ENCODE data around the gene VAMP8.
"Not testable (repeated sequence)": the region's sequence is repeated elsewhere in the genome, so short reads cannot be mapped to it uniquely, and the experiment has no call there.

VAMP8 gene

GRCh38 chr2:85600951-85601770 lies 23.8 kb downstream of the VAMP8 start:
- DNase-seq, result no peak

DNA sequence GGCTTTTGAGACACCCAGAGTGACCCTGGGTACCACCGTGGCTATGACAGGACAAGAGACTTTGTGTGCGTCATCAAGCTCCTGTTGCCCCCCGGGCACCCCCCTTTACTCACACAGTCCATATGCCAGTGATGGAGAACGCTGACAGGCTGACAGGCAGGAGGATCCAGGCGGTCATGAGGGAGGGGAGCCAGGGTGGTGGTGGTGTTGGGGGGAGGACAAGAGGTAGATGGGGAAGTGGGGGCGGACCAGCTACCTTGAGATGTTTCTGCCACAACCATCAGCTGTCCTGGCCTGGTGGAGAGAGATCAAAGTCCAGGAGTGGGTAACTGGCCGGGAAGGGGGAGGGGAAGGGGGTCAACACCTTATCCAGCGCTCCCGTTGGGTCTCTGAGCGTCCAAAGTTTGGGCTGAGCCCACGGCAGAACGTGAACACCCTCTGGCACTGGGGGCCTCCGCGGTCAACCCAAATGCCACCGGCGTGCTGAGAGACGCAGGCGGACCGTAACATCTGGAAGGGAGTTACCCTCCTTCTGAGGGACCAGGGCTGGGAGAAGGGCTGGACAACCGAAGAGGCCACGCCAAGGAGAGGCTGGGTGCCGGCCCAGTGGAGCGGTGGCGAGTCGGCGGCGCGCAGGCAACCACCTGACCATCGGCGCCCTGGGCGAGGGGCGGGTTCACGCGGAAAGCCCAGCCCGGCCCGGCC lies 24.5 kb downstream of the VAMP8 start:
- no peak for DNase-seq

GRCh38 chr2:85602476-85603234 lies 25.3 kb downstream of the VAMP8 start, which contains the start of gene TMEM150A:
TSS of gene TMEM150A (minus strand) at chr2:85602698. CDS start at chr2:85601948, 750 bp downstream.
- DNase-seq, result peak; percentile 83

DNA sequence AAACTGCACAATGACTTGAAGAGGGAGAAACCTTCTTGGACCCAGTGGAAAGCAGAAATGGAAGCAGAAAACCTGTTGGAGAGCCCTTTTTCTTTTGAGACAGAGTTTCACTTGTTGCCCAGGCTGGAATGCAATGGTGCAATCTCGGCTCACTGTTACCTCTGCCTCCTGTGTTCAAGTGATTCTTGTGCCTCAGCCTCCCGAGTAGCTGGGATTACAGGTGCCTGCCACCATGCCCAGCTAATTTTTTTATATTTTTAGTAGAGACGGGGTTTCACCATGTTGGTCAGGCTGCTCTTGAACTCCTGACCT lies 26.7 kb downstream of the VAMP8 start:
- not testable (repeated sequence) for DNase-seq

DNA sequence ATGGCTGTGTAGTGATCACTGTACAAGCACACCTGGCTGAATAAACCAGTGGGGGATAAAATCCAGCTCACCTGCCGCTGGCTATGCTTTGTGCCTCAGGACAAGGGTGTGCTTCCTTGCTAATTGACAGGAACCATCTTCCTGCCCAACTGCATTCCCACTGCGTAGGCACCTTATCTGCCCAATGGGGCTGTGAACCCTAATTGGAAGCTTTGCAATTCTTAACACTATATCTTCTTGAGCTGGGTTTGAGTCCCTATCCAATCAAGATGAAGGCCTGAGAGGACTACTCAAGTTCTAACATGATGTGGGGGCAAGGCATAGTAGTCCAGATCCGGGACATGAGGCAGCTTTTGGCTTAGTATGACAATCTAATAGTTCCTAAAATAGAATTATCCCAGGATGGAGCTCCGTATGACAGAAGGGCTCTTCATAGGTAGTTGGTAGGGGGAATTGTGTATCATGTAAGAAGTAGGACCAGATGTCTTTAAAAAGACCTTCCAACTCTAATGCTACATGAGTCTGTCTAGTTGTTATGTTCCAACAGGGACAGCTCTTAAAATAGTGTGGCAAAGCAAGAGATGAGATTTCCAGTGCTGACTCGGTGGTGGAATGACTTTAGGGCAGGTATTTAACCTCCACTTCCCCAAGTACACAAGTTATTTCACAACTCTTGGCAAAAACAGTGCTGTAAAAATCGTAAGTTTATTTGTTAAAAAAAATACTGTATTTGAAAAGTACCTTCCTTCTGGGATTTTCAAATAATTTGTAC lies 27.4 kb downstream of the VAMP8 start:
- no peak for DNase-seq

DNA sequence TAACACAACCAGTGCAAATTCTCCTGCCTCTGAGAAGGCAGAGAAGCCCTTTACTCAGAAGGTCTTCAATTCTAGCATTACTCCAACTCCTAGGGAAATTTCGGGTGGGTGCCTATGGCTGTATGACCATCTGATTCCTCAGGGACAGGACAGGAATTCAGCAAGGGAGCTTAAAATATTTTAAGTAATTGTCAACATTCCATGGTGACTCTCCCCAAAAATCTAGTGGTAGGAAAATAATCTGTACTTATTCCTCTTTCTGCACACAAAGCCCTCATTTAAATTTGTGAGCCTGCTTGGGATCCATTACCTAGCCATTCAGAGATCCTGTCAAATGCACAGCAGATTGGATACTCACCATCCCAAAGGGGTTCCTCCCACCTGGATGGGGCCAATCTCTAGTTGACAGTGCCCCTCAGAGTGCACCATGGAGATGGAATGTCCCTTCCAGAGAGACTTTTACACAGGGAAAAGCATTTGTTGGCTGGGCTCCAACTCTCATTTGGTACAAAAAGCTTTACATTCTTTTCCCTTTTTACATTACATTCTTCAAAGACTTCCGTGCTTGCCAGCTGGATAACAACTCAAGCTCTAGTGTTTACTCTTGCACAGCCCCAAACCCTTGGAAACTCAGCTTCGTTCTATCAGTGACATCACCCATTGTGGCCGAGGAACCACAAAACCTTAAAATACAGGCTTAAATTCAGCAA lies 28.2 kb downstream of the VAMP8 start:
- DNase-seq, result peak; percentile 40

DNA sequence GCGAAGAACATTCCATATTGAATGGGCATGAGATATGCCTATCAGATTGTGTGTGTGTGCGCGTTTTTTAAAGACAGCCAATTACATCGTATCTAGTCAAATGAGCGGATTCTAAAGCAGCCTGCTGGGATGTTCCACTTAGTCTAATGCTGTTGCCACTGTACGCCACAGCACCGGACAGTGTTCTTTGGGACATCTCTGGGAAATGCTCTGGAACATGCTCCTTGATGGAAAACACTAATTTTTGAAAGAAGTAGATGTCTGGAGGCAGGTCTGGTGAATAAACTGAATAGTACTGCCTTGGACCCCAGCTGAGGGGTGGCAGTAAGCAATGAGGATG lies 28.7 kb downstream of the VAMP8 start:
- no peak for DNase-seq

GRCh38 chr2:85607268-85608215 lies 30.2 kb downstream of the VAMP8 start:
- no peak for DNase-seq

DNA sequence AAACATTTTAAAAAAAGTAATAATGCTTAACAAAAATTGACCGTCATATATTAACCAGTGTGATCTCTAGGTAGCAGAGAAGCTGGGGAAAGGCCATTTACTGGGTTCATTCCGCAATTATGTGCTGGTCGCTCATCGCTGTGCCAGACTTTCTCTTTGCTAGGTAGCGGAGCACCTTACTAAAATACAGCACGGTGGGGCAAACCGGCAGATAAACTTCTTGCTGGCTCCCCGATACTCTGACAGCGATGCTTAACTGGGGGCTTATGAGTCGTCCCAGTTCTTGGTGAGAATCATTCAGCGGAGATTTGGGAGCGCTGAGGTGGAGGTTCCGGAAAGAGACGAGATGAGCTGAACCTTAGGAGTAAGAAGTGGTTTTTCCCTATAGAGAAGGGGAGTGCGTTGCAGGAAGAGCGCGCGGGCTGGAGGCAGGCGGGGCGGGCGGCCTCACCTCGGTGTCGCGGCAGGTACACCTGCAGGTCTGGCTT lies 33.9 kb downstream of the VAMP8 start:
- DNase-seq, result no peak

- DNase-seq, result peak; percentile 84
Measured at GRCh38 chr2:85611705-85612587, 34.6 kb downstream of the VAMP8 start, which contains the start of gene C2orf68. TSS of gene C2orf68 (minus strand) at chr2:85612066. CDS start at chr2:85611984, 82 bp downstream.

GRCh38 chr2:85613717-85614515 lies 36.5 kb downstream of the VAMP8 start:
- no peak for DNase-seq

- DNase-seq, result not testable (repeated sequence)
Measured at GRCh38 chr2:85614757-85615156, 37.4 kb downstream of the VAMP8 start.

DNA sequence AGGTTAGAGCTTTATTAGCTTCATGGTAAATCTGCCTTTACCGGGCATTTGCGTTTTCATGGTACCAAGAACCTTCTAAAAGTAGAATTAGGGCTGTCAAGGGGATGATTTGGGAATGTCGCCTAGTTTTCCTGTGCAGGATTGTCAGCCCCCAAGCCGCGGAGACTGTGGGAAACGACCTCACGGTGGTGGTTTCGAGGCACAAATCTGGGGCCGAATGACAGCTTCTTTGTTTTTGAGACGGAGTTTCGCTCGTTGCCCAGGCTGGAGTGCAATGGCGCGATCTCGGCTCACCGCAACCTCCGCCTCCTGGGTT lies 38.0 kb downstream of the VAMP8 start:
- no peak for DNase-seq

GRCh38 chr2:85617723-85618122 lies 40.3 kb downstream of the VAMP8 start:
- not testable (repeated sequence) for DNase-seq

GRCh38 chr2:85619617-85620016 lies 42.2 kb downstream of the VAMP8 start:
- DNase-seq, result no peak

- DNase-seq, result no peak
Measured at GRCh38 chr2:85621338-85621737, 44.0 kb downstream of the VAMP8 start.

DNA sequence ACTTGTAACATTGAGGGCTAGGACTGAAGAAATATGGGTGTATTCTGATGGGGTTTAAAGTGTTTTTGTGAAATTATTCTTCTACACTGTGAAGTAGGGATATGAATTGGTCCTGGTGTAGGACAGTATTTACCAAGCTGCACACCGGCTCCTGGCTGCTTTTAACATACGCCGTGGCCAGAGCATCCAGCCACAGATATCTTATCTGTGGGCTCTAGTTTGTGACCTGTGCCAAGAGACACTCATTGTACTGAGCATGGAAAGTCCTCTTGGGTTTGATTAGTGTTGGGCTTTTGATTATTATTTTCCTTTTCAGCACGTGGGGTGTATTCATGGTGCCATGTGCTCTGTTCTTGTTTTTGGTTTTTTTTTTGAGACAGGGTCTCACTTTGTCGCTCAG lies 46.6 kb downstream of the VAMP8 start:
- no peak for DNase-seq

DNA sequence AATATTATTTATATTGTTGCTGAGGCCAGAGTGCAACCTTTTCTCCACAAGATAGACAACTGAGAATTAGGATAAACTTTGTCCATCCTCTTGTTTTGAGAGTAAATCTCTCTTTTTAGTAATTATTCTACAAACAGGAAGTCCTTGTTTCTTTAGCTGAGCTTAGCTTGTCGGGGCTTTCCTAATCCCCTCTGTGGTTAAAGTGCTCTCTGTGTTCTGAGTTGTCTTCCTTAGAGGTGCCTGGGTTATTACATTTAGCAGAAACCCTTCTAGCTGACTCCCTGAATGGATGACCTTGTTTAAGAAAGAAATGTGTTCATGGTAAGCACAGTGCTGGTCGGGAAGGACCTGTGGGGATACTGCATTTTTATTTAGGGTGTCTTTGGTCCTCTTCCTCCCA lies 51.3 kb downstream of the VAMP8 start:
- DNase-seq, result no peak

- DNase-seq, result no peak
Measured at GRCh38 chr2:85631316-85631715, 53.9 kb downstream of the VAMP8 start.
